K562 (cell line): Measurements from ENCODE around the gene CNPY2. TPM values are rescaled to one million over a fixed set of nuclear protein-coding genes. Genes with fewer than 3 reads are reported as not detected.
"Not testable (repeated sequence)": the region's sequence is repeated elsewhere in the genome, so short reads cannot be mapped to it uniquely, and the experiment has no call there.

Experiments
- ATAC-seq: fragments of 200-7000 bp; cut with Tn5 transposase; 3 replicates; pipeline ENCODE4 v1.9.1; 2020; ENCODE audit warnings: moderate library complexity
- BruUV-seq: library from RNA; stranded (reverse); fragments of 400-500 nt; replicated peaks from 2 replicates; lab custom pipeline; 2021; lab: Mats Ljungman, UMichigan
- CTCF ChIA-PET: fragments of 300-600 bp; formaldehyde crosslinking; extraction: SDS; loops from one replicate; lab custom pipeline; 2021; ENCODE audit warnings: low intra/inter-chr PET ratio; lab: Yijun Ruan, JAX
- POLR2A ChIA-PET: fragments of 300-600, 350-650 bp; sonication (Branson Sonifier 250); formaldehyde crosslinking; extraction: SDS; loops from one replicate; lab custom pipeline; 2021; ENCODE audit warnings: antibody characterized with exemption, inconsistent platforms; lab: Yijun Ruan, JAX
- DNase-seq, 4 experiments: peaks; one replicate each; pipeline versions ENCODE4 v3.0.0 to v3.0.0-alpha.2; 2011 to 2018; ENCODE audit warnings: low spot score in 3 of 4, mixed read lengths in 3 of 4; ENCODE audit errors: extremely low read depth in 1 of 4
- FAIRE-seq: peaks from 2 replicates; lab custom pipeline; 2011; peaks lifted over from hg19 to GRCh38; lab: Jason Lieb, UNC
- H2AFZ ChIP-seq: 2 replicates; pipeline ENCODE4 v1.6.0; 2011; ENCODE audit warnings: low read depth, low read length, control low read depth, inconsistent platforms
- H3K27ac ChIP-seq: fragments of 200-600 bp; 3 replicates; pipeline ENCODE4 v1.8.0; 2011; ENCODE audit warnings: low read depth, mild to moderate bottlenecking, control low read depth, inconsistent platforms, low read length, moderate library complexity, mixed read lengths; ENCODE audit errors: extremely low read depth
- H3K27me3 ChIP-seq, 2 experiments: fragments of 300-600 bp in 1 of 2; 2 replicates in 1 of 2; 3 replicates in 1 of 2; pipeline versions ENCODE4 v1.6.0 to v1.8.0; 2011; ENCODE audit warnings: inconsistent platforms in 2 of 2, low read length in 2 of 2, mild to moderate bottlenecking in 1 of 2, mixed read lengths in 1 of 2, moderate library complexity in 1 of 2; ENCODE audit not compliant: control insufficient read depth in 2 of 2, insufficient read depth in 2 of 2
- H3K36me3 ChIP-seq: fragments of 300-600 bp; 3 replicates; pipeline ENCODE4 v1.8.0; 2011; ENCODE audit warnings: mild to moderate bottlenecking, low read length, inconsistent platforms; ENCODE audit not compliant: control insufficient read depth, insufficient read depth
- H3K4me1 ChIP-seq, 2 experiments: fragments of 200-600 bp in 1 of 2; replicated peaks in 1 of 2; 2 replicates in 1 of 2; 3 replicates in 1 of 2; pipeline versions ENCODE4 v1.5.1 to v1.8.0; 2011; ENCODE audit warnings: inconsistent platforms in 2 of 2, low read length in 2 of 2, mild to moderate bottlenecking in 1 of 2, mixed read lengths in 1 of 2, moderate library complexity in 1 of 2; ENCODE audit not compliant: control insufficient read depth in 2 of 2, insufficient read depth in 2 of 2
- H3K4me2 ChIP-seq: 2 replicates; pipeline ENCODE4 v1.6.1; 2011; ENCODE audit warnings: low read length, control low read depth, inconsistent platforms, mixed read lengths; ENCODE audit not compliant: insufficient read depth
- H3K4me3 ChIP-seq: fragments of 200-600 bp; sonication (generic), shearing (Covaris generic); 2 replicates; pipeline ENCODE4 v1.5.1; 2016; ENCODE audit warnings: control low read depth, inconsistent platforms
- H3K79me2 ChIP-seq: fragments of 200-600 bp; 3 replicates; pipeline ENCODE4 v1.8.0; 2011; ENCODE audit warnings: low read length, inconsistent platforms; ENCODE audit not compliant: control insufficient read depth, insufficient read depth
- H3K9ac ChIP-seq, 2 experiments: 2 replicates each; pipeline versions ENCODE4 v1.6.0 to v1.6.1; 2011; ENCODE audit warnings: low read depth in 2 of 2, low read length in 2 of 2, control low read depth in 1 of 2, inconsistent platforms in 1 of 2, mild to moderate bottlenecking in 1 of 2, mixed read lengths in 1 of 2; ENCODE audit not compliant: insufficient read depth in 1 of 2
- H3K9me1 ChIP-seq: one replicate; pipeline ENCODE4 v1.6.0; 2011; ENCODE audit warnings: inconsistent platforms, mild to moderate bottlenecking, low read length, moderate library complexity; ENCODE audit not compliant: control insufficient read depth, insufficient read depth
- H3K9me3 ChIP-seq: replicated peaks from 2 replicates; pipeline ENCODE4 v1.5.1; 2011; ENCODE audit warnings: low read depth, low read length, inconsistent platforms; ENCODE audit not compliant: control insufficient read depth, insufficient read depth
- H4K20me1 ChIP-seq: replicated peaks from 2 replicates; pipeline ENCODE4 v1.6.1; 2011; ENCODE audit warnings: low read length, inconsistent platforms, mixed read lengths; ENCODE audit not compliant: control insufficient read depth, insufficient read depth
- C11orf30 ChIP-seq: fragments of 450-650 bp; IDR thresholded peaks from 2 replicates; pipeline ENCODE4 v1.6.1; 2016; ENCODE audit warnings: low read depth, mild to moderate bottlenecking
- CBX5 ChIP-seq: IDR thresholded peaks from 2 replicates; pipeline ENCODE4 v1.6.1; 2014; ENCODE audit warnings: low read depth, borderline replicate concordance
- CEBPB ChIP-seq: fragments of 450-650 bp; IDR thresholded peaks from 2 replicates; pipeline ENCODE4 v1.6.1; 2016; ENCODE audit warnings: missing genetic modification characterization, missing compliant biosample characterization
- MAFF ChIP-seq: IDR thresholded peaks from 2 replicates; pipeline ENCODE4 v1.6.1; 2012; ENCODE audit warnings: low read length, improper control_type of control experiment
- MAFG ChIP-seq: fragments of 450-650 bp; conservative IDR thresholded peaks from 2 replicates; pipeline ENCODE4 v1.6.1; 2016; ENCODE audit warnings: missing genetic modification characterization, missing compliant biosample characterization
- MAFK ChIP-seq: IDR thresholded peaks from 2 replicates; pipeline ENCODE4 v1.6.1; 2011; ENCODE audit warnings: low read length, improper control_type of control experiment
- POU5F1 ChIP-seq: fragments of 150-350 bp; IDR thresholded peaks from 2 replicates; pipeline ENCODE4 v1.6.1; 2014; ENCODE audit warnings: borderline replicate concordance, low read length, low read depth, mild to moderate bottlenecking; ENCODE audit not compliant: partially characterized antibody
- TFAM ChIP-seq: fragments of 250-450 bp; sonication (Bioruptor Pico); conservative IDR thresholded peaks from 2 replicates; pipeline ENCODE4 v1.5.0; 2021; ENCODE audit warnings: mild to moderate bottlenecking, moderate library complexity
- TOE1 ChIP-seq, 2 experiments: fragments of 450-650 bp in 1 of 2; sonication (generic) in 1 of 2; formaldehyde crosslinking in 1 of 2; IDR thresholded peaks; 2 replicates each; pipeline versions ENCODE4 v1.7.1 to v1.8.0; 2016 to 2022; ENCODE audit warnings: borderline replicate concordance in 2 of 2, mild to moderate bottlenecking in 2 of 2, antibody characterized with exemption in 1 of 2, inconsistent platforms in 1 of 2, low read depth in 1 of 2, missing genetic modification reagents in 1 of 2, moderate library complexity in 1 of 2
- ZNF316 ChIP-seq: fragments of 450-650 bp; IDR thresholded peaks from 2 replicates; pipeline ENCODE4 v1.6.1; 2016
- WGBS: fragments of 100-300 bp; shearing (Covaris generic); methylation state at CpG from one replicate; pipeline ENCODE4 v1.1.6; 2016; ENCODE audit warnings: low coverage, mixed read lengths; ENCODE audit not compliant: insufficient coverage; ENCODE audit errors: missing lambda C conversion rate; 5-methylcytosine and 5-hydroxymethylcytosine counted together
- in situ Hi-C: fragments of 300-500 bp; cut with MboI; formaldehyde crosslinking; loops from 4 replicates; pipeline ENCODE4 v1.15.0; 2018; ENCODE audit warnings: inconsistent platforms, mixed read lengths
- intact Hi-C: fragments of 100-400 bp; cut with micrococcal nuclease; formaldehyde crosslinking; loops from 2 replicates; pipeline ENCODE4 v1.14.2; 2022
- polyA plus RNA-seq, 8 experiments: library from polyadenylated mRNA; depleted of rRNA in 4 of 8; stranded (reverse) in 5 of 8; unstranded in 3 of 8; fragments of >200 nt; fragmentation: Nextera tagmentation in 2 of 8; fragmentation: Illumina TruSeq in 1 of 8; extraction: Ambion mirVana in 2 of 8; extraction: Trizol in 1 of 8; gene quantifications; 2 replicates each; pipeline versions ENCODE4 v1.2.1 to v1.2.3, GENCODE V29; 2011 to 2014; ENCODE audit warnings: inconsistent platforms in 1 of 8, missing spikeins in 1 of 8
- total RNA-seq, 7 experiments: library from RNA; depleted of rRNA in 6 of 7; stranded (reverse); fragments of >200 nt in 6 of 7; fragmentation: Illumina TruSeq in 2 of 7; extraction: Trizol in 2 of 7; gene quantifications; 2 replicates each; pipeline versions ENCODE4 v1.2.1 to v1.2.3, GENCODE V29; 2011 to 2021; ENCODE audit warnings: low replicate concordance in 1 of 7

The CNPY2 gene
- total and polyA plus RNA-seq, 9 of the 15 experiments (the other 6 are each of a cell fraction or from before 2014, with no cell fraction given) = 33.8 to 190 (median 138) TPM

DNA sequence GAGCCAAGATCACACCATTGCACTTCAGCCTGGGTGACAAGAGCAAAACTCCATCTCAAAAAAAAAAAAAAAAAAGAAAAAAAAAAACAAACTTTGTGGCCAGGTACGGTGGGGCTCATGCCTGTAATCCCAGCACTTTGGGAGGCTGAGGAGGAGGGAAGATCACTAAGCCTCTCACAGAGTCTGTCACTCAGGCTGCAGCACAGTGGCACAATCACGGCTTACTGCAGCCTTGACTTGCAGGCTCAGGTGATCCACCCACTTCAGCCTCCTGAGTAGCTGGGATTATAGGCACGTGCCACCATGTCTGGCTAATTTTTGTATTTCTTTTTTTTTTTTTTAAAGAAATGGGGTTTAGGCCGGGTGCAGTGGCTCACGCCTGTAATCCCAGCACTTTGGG lies 31.5 kb downstream of the CNPY2 start:
- H3K36me3 ChIP-seq = peaks cover 90% of the 10 kb centered on the region
- H3K4me3 ChIP-seq, BruUV-seq, H3K9ac ChIP-seq, H3K4me2 ChIP-seq, ATAC-seq, H3K9me1 ChIP-seq, intact Hi-C loops, H3K9me3 ChIP-seq, H3K27ac ChIP-seq, in situ Hi-C loops, H3K4me1 ChIP-seq, H2AFZ ChIP-seq, H4K20me1 ChIP-seq, FAIRE-seq, DNase-seq, H3K27me3 ChIP-seq: not testable (repeated sequence)
- H3K79me2 ChIP-seq = peaks cover 28% of the 10 kb centered on the region
- POLR2A ChIA-PET = interaction anchor here (1.1 to 1.6 kb wide), 2 partner anchors 10 to 25 kb away, joined by 5 to 10 read pairs; no protein-coding TSS in a partner anchor
- WGBS = 93% methylated on average over 3 of the region's 5 CpGs
- CTCF ChIA-PET = interaction anchor here (0.6 kb wide), 1 partner anchor 180 kb away, joined by 6 read pairs; no protein-coding TSS in a partner anchor

DNA sequence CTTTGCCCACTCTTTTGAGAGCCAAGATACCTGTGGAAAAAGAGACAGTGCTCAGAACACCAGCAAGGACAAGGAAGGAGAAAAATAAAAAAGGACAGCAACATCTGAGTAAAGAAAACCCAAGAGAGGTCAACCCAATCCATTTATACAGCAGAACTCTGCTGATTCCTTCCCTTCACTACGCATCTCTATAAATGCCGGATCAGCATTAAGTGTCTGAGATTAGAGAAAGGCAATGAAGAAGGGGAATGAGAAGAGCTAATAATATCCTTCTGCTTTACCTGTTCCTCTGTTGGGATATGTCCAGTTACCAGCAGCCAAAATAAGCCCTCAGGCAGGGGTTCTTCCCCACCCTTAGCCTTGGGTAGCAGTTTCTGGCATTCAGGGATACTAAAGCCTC lies 33.2 kb downstream of the CNPY2 start:
- H3K36me3 ChIP-seq = peaks cover 91% of the 10 kb centered on the region
- no peaks in the 10 kb centered on the region for H3K4me1 ChIP-seq
- no peaks in the 10 kb centered on the region for H3K9me3 ChIP-seq
- BruUV-seq = no TSS peak
- H2AFZ ChIP-seq = no peak overlapping the region
- TF ChIP-seq MAFG (peak; percentile 72), TFAM (CRISPR knock-in tag) (no peak), CEBPB (tag) (no peak), MAFF (peak; percentile 74), MAFK (peak; percentile 63), C11orf30 (peak; percentile 68), CBX5 (no peak), ZNF316 (peak; percentile 90), TOE1 (IDR thresholded peaks at IDR 0.05; ENCODE audit: borderline replicate concordance) (no peak), TOE1 (CRISPR knock-in tag; IDR thresholded peaks at IDR 0.05; ENCODE audit: borderline replicate concordance, low read depth) (no peak), POU5F1 (no peak)
- FAIRE-seq (no peak), ATAC-seq (no peak), DNase-seq (no peak)
- intact Hi-C loops (no loop called here), in situ Hi-C loops (no loop called here)
- H4K20me1 ChIP-seq = no peaks in the 10 kb centered on the region
- no peak overlapping the region for H3K4me2 ChIP-seq
- H3K79me2 ChIP-seq = peaks cover 13% of the 10 kb centered on the region; the same call in 2 of the 3 replicates
- ChIA-PET CTCF (no interaction called here), POLR2A (no interaction called here)
- no peaks in the 10 kb centered on the region for H3K27me3 ChIP-seq
- 100% methylated on average over 2 of the region's 2 CpGs for WGBS
- H3K4me3 ChIP-seq = no peak overlapping the region
- H3K9me1 ChIP-seq = no peaks in the 10 kb centered on the region
- no peak overlapping the region for H3K27ac ChIP-seq
- H3K9ac ChIP-seq = no peak overlapping the region
